Stimulated activated CD4-positive, alpha-beta T cell treated with anti-CD3 and anti-CD28 coated beads, Interleukin-1b, Interleukin-23, amount 100 ng/mL, for 1 hour (primary cell): Measurements from ENCODE around the gene NPR2.

ENCODE experiments used
- DNase-seq, 2 donors: peaks; one replicate each; pipeline ENCODE4 v3.0.0-alpha.2; 2020; ENCODE audit warnings: low read depth in 2 of 2

NPR2 gene

DNA sequence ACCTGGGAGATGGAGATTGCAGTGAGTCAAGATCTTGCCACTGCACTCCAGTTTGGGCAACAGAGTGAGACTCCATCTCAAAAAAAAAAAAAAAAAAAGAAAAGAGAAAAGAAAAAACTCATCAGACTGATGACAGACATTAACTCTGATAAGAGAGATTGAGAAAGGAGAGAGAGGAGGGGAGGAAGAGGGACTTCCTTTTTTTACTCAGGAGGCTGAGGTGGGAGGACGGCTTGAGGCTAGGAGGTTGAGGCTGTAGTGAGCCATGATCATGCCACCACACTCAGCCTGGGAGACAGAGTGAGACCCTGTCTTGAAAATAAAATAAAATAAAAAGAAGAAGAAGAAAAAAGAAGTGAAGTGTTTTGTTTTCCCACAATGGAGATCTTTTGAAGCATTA is 27.6 kb upstream of the NPR2 start:
- DNase-seq, result no peak

DNA sequence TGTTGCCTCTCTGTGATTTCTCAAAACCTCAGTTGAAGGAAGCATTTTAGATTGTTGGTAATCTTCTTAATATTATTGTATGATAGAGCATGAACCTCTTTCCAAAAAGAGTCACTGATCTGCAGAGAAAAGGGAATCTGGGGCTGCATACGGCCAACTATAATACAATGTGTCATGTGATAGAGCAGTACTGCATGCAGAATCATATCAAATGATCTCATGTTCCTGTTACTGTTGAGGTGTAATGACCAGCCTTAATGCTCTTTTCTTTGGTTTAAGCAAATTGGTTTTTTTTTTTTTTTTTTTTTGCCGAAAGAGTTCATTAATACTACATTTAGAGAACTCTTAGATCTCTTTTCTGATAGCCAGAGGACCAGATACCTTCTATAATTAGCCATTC is 24.4 kb upstream of the NPR2 start:
- DNase-seq, result no peak

DNA sequence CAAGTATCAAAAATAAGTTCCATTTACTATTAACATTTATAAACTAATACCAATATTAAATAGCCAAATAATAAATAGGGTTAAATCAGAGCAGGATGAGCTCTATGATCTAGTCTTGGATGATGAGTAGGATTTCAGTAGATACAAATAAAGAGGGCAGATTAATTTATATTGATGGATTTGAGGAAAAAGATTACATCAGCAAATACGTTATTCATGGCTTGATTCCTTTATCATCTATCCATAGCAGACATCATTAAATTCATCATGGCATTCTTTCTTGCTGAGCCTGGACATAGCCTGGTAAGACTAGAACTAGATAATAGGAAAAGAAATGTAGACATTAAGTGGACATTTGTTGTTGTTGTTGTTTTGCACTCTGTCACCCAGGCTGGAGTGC is 23.9 kb upstream of the NPR2 start:
- DNase-seq, result no peak

DNA sequence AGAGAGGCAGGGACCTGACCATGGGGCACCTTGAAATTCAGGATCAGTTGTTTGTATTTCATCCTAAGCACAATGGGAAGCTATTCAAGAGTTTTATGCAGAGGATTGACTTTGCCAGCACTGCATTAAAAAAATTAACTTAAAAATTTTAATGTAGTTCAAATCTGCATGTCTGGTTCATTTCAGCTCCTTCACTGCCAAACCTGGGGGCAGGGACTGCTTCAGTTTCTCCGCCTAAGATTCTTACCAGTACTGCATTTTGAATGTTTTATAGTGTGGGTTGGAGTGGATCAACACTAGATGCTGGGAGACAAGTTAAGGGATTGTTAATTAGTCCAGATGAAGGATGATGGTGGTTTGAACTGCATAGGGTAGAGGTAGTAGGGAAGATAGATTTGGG is 21.6 kb upstream of the NPR2 start:
- DNase-seq, result no peak

DNA sequence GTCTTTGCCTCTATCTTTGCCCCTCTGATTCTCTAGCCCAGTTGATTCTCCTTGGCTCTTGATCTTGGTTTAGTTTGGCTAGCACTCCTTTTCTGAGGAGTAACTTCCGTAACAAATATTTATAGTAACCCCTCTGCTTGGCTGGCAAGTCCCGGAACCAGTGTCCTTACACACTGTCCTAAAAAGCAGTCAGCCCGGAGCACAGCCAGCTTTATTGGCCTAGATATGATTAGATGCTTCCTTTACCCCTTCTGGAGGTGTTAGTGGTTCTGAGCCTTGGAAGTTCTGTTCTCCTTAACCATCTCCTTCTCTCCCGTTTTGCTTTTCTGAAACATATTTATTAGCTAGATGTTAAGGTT is 20.3 kb upstream of the NPR2 start:
- DNase-seq, result no peak

DNA sequence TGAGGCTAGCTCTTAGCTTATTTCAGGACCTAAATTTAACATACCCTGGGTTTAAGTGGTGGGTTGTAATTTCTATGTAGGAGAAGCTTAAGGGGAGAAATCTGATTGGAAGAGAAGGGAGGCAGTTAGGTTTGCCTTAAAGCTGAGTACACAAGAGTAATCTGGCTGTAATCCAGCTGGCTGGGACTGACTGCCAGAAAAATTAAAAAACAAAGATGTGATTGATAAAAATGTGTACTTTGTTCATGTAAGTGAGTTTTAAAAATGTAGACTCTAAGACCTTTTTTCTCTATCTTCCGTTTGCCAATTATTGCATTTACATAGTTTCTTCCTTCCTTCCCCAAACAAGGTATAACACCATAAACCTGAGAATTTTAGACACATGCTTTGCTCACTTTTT is 19.9 kb upstream of the NPR2 start:
- no peak for DNase-seq

DNA sequence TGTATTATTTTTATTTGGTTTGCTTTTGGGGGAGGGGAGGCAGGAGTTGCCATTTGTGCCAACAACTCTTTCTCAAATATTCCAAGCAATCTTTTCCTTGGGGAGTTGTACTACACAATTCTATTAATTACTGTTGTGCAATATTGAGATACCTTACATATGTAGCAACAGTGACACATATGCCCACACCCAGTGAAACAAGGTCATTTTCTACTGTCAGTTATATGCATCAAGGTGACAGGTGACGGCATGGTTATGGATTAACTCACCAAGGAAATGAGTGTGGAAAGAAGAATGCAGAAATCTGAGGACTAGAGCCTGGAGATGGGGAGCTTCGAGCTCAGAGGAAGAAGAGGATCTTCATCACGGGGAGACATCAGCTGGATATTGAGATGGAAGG is 19.4 kb upstream of the NPR2 start:
- DNase-seq, result no peak

DNA sequence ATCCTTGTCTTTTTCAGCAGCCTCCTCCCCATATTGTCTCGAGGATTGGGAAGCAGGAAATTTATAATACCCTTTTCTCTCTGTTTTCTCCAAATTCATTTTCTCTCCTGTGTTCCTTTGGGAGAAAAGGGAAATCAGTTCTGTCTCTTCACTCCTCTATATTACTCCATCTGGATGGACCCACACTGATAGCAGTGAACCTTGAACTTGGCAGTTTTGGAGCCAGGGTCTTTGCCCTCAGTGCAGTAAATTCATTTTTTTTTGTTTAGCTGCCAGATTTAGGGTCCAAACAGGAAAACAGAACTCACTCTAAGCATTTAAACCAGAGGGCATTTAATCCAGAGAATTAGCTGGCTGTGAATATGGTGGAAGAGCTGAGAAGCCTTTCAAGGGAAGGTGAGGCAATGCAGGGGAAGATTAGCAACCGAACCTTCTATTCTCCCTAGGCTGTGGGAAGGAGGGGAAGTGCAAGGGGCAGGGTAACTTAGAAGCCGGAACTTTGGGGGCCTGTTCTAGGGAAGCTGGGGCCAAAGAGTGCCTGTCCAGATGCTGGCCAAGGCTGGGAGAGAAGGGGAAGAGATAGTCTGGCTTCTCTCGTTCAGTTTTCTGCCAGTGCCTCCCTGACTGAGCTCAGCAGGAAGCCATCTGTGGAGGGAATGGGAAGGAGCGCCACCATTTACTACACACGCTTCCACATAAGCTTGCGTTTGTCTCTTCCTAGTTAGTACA is 16.3 kb upstream of the NPR2 start:
- no peak for DNase-seq

DNA sequence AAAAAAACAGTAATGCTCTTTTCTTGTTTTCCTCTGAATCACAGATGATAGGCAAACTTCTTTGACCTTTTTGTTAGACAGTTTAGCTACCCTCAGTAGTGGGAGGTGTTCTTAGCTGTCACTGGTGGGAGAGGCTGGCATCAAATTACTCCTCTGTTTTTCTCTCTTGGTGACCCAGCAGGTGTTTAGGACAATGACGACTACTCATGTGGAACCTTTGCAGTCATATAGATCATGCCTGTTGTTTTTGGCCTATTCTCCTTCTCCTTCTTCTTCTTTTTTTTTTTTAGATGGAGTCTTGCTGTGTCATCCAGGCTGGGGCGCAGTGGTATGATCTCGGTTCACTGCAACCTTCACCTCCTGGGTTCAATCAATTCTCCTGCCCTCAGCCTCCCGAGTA is 15.4 kb upstream of the NPR2 start:
- no peak for DNase-seq

DNA sequence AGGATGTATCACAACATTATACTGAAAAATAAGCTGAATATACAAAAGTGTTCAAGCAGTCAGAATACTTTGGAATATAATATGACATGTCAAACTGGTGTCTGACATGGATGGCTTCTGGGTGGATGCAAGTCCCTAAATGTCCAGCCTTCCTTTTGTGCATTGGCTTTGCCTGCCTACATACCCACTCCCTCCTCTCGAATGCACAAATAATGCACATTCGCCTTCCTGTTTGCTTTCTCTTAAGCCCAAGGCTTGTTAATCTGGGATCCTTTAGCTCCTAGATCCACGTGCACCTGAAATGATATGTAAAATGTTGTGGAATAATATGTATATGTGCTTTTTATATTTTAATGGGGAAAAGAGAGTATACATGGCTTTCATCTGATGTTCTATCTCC is 12.9 kb upstream of the NPR2 start:
- no peak for DNase-seq

DNA sequence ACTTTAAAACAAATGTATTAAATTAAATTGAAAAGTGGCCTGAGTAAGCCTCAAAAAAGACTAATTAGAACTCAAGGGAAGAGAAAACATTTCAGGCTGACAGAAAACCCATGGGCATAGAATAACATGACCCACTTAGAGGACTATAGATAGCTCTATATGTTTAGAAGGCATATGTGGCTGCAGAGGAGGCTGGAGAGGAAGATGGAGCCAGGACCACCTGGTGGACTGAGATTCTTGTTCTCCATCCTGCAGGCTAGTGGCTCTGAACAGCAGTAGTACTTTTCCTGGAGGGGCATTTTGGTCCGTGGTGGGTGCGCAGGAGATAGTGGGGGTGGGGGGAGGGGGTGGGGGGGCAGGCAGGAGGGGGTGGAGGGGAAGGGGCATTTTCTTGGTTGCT is 10.3 kb upstream of the NPR2 start:
- no peak for DNase-seq

DNA sequence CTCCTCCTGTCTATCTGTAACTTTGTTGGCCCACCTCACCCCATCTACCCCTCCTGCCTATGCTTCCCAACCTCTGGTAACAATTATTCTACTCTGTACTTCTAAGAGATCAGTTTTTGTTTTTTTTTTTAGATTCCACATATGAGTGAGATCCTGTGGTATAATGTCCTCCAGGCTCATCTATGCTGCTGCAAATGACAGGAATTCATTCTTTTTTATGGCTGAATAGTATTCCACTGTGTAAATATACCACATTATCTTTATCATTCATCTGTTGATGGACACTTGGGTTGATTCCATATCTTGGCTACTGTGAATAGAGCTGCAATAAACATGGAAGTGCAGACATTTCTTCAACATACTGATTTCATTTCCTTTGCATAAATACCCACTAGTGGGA is 8.0 kb upstream of the NPR2 start:
- DNase-seq, result no peak

DNA sequence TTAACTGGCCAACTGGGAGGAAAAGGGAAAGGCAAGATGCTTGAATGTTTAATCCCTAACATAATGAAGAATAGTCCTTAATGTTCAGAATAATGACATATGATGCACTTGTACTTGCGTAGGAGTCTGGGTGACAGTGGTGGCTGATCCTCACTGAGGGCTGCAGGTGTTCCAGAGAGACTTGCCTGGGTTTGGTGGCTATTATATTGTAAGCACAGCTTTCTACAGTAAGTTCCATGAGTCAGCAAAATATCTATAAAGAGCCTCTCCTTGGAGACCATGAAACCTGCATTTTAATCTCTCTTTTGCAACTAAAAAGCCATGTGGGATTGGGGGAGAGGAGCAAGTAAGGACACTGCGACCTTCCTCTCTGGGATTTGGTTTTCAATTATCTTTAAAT is 1.9 kb upstream of the NPR2 start:
- DNase-seq, result no peak

DNA sequence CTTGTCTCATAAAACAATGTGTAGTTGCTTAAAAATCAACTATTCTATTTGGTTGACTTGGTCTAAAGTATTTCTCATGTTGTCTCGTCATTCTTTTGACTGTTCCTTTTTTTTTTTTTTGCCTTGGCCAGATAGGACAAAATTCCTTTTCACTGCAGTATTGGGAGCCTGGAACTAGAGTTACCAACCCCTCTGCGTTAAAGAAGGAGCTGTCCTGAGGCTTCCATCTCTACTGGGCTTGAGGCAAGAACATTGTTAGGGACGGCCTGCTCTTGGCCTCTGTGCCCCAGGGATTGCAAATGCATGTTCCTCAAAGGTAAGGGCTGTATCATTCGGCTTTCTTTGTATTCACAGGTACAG is 1.4 kb upstream of the NPR2 start:
- DNase-seq, result no peak

DNA sequence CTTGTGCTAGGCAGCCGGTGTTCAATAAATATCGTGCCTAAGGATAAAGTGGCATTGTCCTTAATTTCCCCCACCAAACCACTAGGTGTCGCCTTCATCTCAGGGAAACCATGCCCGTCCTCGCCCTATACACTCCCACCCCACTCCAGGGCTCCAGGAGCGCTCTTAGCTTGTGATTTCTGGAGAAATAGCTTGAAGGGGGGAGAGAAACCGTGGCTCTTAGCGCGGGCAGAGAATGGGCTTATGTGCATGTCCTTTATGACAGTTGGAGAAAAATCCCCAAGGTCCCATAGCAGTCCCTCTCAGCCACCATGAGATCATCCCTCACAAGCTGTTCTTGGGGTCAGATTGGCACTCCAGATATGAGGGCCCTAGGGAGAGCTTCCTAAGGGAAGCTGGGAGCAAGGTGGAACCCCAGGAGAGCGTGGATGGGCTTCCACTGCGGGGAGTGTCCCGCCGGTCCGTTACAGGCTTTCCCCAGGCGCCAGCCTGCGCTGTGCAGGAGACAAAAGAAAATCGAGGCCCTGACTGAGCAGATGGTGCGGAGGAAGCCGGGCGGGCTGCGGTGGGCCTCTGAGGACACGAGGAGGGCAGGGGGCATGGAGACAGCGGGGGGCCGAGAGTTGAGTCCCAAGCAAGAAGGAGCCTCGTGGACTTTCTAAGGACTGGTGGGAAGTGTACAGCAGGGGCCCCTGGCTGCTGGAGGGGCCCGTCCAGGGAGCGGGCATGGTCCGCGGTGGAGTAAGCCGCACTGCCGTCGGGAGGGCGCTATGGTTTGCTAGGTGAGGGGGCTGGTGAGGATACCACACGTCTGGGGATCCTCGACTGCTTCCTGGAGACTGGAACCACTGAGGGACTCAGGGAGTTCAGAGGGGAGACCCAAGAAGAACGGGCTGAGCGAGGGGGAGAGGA is 750 bp upstream of the NPR2 start:
- peak in 1 of 2 donors; percentile 16 for DNase-seq

DNA sequence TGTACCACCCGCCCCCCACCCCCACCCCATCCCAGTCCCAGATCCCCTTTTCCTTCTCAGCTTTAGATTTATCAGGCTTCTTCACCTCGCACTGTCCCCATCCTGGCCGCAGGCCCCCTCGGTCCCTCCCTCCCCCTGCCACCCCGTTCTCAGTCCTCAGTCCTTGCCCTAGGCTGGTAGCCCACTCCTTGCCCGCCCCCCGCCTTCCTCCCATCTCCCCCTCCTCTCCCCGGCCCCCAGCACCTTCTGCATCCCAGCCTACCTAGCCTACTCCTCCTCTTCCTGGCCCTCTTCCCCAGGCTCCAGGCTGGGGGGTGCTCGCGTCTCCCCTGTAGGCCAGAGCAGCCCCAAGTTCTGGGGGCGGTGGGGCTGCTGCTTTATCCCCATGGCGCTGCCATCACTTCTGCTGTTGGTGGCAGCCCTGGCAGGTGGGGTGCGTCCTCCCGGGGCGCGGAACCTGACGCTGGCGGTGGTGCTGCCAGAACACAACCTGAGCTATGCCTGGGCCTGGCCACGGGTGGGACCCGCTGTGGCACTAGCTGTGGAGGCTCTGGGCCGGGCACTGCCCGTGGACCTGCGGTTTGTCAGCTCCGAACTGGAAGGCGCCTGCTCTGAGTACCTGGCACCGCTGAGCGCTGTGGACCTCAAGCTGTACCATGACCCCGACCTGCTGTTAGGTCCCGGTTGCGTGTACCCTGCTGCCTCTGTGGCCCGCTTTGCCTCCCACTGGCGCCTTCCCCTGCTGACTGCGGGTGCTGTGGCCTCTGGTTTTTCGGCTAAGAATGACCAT is 828 bp downstream of the NPR2 start:
- DNase-seq, result no peak

DNA sequence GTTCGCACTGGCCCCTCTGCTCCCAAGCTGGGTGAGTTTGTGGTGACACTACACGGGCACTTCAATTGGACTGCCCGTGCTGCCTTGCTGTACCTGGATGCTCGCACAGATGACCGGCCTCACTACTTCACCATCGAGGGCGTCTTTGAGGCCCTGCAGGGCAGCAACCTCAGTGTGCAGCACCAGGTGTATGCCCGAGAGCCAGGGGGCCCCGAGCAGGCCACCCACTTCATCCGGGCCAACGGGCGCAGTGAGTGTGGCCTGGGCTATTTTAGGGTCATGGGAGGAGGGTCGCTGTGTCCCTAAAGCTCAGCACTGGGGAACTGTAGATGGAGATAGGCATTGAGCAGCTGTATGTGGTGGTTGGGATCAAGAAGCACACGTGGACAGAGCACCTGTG is 1.4 kb downstream of the NPR2 start:
- DNase-seq, result no peak

DNA sequence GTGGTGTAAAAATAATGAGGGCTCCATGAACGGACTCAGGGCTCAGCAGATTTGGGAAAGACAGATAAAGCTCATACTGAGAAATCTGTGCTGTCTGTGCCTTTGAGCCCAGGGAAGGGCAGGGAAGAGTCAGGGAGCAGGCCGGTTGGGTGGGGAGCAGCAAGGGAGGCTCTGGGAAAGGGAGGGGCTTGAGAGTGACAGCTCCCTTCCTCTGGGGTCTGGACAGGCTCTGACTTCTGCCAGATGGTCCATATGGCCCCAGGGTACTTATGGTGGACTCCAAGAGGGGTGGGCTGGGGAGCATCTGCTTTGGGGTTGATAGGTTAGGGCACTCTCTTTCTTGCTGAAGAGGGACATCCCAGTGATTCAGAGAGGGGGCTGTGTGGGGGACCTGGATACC is 2.1 kb downstream of the NPR2 start:
- DNase-seq, result no peak

DNA sequence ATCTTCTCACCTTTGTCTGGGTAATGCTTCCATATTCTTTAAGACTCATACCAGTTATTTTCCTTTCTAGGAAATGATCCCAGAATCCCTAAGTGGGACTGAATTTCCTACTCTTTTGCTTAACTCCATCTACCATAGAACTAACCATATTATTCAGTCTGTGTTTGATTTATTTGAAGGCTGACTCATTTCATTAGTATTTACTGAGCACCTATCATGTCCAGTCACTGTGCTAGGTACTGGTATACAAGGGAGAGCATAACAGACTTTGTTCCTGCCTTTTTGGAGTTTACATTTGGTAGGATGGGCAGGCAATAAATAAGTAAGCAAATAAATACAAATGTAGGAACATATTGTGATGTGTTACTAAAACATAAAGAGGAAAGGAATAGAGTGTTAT is 4.3 kb downstream of the NPR2 start:
- DNase-seq, result no peak

DNA sequence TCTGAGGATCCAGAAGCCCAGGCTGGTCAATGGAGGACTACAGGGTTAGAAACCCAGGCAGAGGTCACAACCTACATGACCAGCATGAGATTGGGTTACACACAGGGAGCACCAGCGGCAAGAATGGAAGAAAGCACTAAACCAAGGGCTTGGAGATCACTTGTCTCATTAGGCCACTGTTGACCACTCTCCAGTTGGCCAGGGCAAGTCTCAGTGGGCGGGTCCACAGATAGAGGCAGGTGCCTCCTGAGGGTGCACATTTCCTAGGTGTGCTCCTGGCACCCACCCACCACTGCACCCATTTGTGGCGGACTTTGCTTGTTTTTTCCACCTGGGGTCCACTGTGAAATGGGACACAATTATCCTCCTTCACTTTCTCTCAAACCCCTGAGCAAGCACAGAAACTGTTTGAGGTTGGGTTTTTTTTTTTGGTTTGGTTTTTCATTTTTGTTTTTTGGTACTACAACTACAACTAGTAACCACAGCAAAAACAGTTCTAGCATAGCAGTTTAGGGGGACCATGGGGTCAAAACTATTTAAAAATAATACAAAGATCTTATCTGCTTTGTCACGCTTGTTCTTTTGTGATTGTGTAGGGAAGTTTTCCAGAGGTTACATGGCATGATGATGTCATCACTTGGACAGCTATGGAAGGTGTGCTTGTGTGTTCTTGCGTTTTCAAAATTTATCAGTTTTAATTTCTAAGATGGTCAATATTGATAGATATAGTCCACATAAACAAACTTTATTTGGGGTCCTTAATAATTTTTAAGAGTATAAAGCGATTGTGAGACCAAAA is 6.1 kb downstream of the NPR2 start:
- no peak for DNase-seq

DNA sequence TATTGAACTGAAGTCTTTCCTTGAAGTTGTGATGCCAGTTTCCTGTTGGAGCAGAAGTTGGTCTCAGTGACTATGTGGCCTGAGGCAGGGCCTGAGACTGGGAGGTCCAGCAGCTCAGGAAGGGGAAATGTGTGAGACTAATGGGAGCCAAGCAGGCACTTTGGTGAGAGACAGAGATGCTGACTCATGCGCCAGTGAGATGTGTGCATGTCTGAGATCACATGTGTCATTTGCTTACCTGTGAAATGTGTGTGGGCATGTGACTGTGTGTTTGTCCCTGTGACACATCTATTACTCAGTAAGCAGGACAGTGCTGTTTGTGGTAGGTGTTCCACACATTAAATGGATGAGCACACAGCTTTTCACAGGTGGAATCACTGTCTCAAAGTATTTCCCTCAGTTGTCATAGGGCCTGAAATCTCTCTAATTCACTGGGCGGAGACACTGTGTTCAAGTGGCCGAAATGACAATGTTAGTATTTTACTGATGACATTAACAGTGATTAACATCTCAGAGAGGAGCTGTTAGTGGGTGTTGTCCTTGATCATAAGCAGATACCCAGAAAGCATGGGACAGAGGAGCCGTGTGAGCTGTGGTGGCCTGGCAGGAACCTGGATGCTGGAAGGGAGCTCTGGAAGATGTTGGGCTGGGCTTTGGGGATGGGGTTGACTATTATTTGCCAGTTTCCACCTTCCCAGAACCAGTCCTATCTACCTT is 7.4 kb downstream of the NPR2 start:
- peak in 1 of 2 donors; percentile 27 for DNase-seq
